ENCODE measurements around the gene TBX1. TPM values are rescaled to one million over a fixed set of nuclear protein-coding genes. Genes with fewer than 3 reads are reported as not detected.

TBX1 gene
- total RNA-seq, 3 donors from 2014 or later, result 0.96 to 9.2 (median 2.9) TPM

GRCh38 chr22:19715188-19715930 is 45.2 kb upstream of the TBX1 start:
- Histone ChIP-seq H3K4me3 (peak overlapping the region; percentile 62 to 95 (median 72)), H3K9me3 (no peaks in the 10 kb centered on the region), H3K27me3 (peaks cover 0 to 2% of the 10 kb centered on the region in 2 donors), H3K27ac (peak overlapping the region; percentile 57 to 72), H3K36me3 (no peaks in the 10 kb centered on the region), H3K4me1 (peaks cover 9 to 12% of the 10 kb centered on the region in 2 donors)
- no peak for DNase-seq (ENCODE audit: low spot score in 2 of 2)
- no peak for TF ChIP-seq POLR2A (IDR thresholded peaks at IDR 0.05)
- no peak for TF ChIP-seq CTCF (IDR thresholded peaks at IDR 0.05)
- intact Hi-C loops (cut with DNase I; ENCODE audit: low total_unique reads), result no loop called here

- intact Hi-C loops (cut with DNase I; ENCODE audit: low total_unique reads), result no loop called here
- peaks cover 0 to 2% of the 10 kb centered on the region in 2 donors for H3K27me3 ChIP-seq
- H3K4me3 ChIP-seq, result peak overlapping the region in 1 of 3 donors; percentile 72
- no peaks in the 10 kb centered on the region for H3K36me3 ChIP-seq
- no peaks in the 10 kb centered on the region for H3K9me3 ChIP-seq
- no peak for TF ChIP-seq POLR2A (IDR thresholded peaks at IDR 0.05)
- no peak for TF ChIP-seq POLR2AphosphoS5 (IDR thresholded peaks at IDR 0.05)
- TF ChIP-seq CTCF (IDR thresholded peaks at IDR 0.05), result no peak
- H3K27ac ChIP-seq, result no peak overlapping the region
- peaks cover 9 to 12% of the 10 kb centered on the region in 2 donors for H3K4me1 ChIP-seq
- no peak for DNase-seq (ENCODE audit: low spot score in 2 of 2)
Measured at GRCh38 chr22:19716041-19716828, 44.3 kb upstream of the TBX1 start.

- H3K27me3 ChIP-seq, result peaks cover 0 to 2% of the 10 kb centered on the region in 2 donors
- intact Hi-C loops (cut with DNase I; ENCODE audit: low total_unique reads), result no loop called here
- H3K4me1 ChIP-seq, result peaks cover 9 to 12% of the 10 kb centered on the region in 2 donors
- no peak overlapping the region for H3K27ac ChIP-seq
- H3K4me3 ChIP-seq, result no peak overlapping the region
- TF ChIP-seq POLR2A (IDR thresholded peaks at IDR 0.05) (no peak), CTCF (IDR thresholded peaks at IDR 0.05) (no peak), POLR2AphosphoS5 (IDR thresholded peaks at IDR 0.05) (no peak)
- H3K36me3 ChIP-seq, result no peaks in the 10 kb centered on the region
- no peaks in the 10 kb centered on the region for H3K9me3 ChIP-seq
- no peak for DNase-seq (ENCODE audit: low spot score in 2 of 2)
Measured at GRCh38 chr22:19716829-19717105, 43.8 kb upstream of the TBX1 start.

GRCh38 chr22:19717181-19717580 is 43.4 kb upstream of the TBX1 start:
- DNase-seq (ENCODE audit: low spot score in 2 of 2), result no peak
- Histone ChIP-seq H3K27me3 (peaks cover 0 to 2% of the 10 kb centered on the region in 2 donors), H3K4me1 (peaks cover 9 to 12% of the 10 kb centered on the region in 2 donors), H3K9me3 (no peaks in the 10 kb centered on the region), H3K27ac (no peak overlapping the region), H3K36me3 (no peaks in the 10 kb centered on the region), H3K4me3 (peak overlapping the region in 1 of 3 donors; percentile 72)
- intact Hi-C loops (cut with DNase I; ENCODE audit: low total_unique reads), result no loop called here
- no peak for TF ChIP-seq POLR2A (IDR thresholded peaks at IDR 0.05)
- no peak for TF ChIP-seq POLR2AphosphoS5 (IDR thresholded peaks at IDR 0.05)
- no peak for TF ChIP-seq CTCF (IDR thresholded peaks at IDR 0.05)
